IMR-90 (cell line): ENCODE measurements around the gene FOXK2. TPM values are rescaled to one million over a fixed set of nuclear protein-coding genes. Genes with fewer than 3 reads are reported as not detected.

ENCODE experiments used
- ATAC-seq: fragments of 200-7000 bp; cut with Tn5 transposase; 2 replicates; pipeline ENCODE4 v1.9.1; 2020; ENCODE audit warnings: low read depth, mild to moderate bottlenecking, moderate library complexity
- BruUV-seq: library from RNA; stranded (reverse); fragments of 400-500 nt; replicated peaks from 2 replicates; lab custom pipeline; 2021; lab: Mats Ljungman, UMichigan
- CTCF ChIA-PET: fragments of 300-600 bp; formaldehyde crosslinking; extraction: SDS; loops from one replicate; lab custom pipeline; 2021; ENCODE audit warnings: antibody characterized with exemption; lab: Yijun Ruan, JAX
- POLR2A ChIA-PET: fragments of 300-600 bp; sonication (Branson Sonifier 250); formaldehyde crosslinking; loops from one replicate; lab custom pipeline; 2022; ENCODE audit warnings: antibody characterized with exemption; ENCODE audit not compliant: unreplicated experiment; lab: Charles Lee
- DNase-seq: peaks from one replicate; pipeline ENCODE4 v3.0.0; 2013
- H2AFZ ChIP-seq: replicated peaks from 2 replicates; pipeline ENCODE3; 2013; ENCODE audit warnings: low read length, mild to moderate bottlenecking; ENCODE audit not compliant: poor library complexity
- H2AK5ac ChIP-seq: 2 replicates; pipeline ENCODE4 v1.6.1; 2013; ENCODE audit warnings: low read depth, low read length, inconsistent platforms
- H2AK9ac ChIP-seq: replicated peaks from 2 replicates; pipeline ENCODE3; 2013; ENCODE audit warnings: mild to moderate bottlenecking, low read depth, low read length, moderate library complexity; ENCODE audit not compliant: poor library complexity
- H2BK120ac ChIP-seq: 2 replicates; pipeline ENCODE4 v1.6.1; 2013; ENCODE audit warnings: low read depth, low read length, inconsistent platforms
- H2BK15ac ChIP-seq: 3 replicates; pipeline ENCODE4 v1.6.1; 2013; ENCODE audit warnings: low read depth, low read length, inconsistent platforms
- H2BK20ac ChIP-seq: 2 replicates; pipeline ENCODE4 v1.6.1; 2013; ENCODE audit warnings: low read depth, mild to moderate bottlenecking, inconsistent platforms, low read length, moderate library complexity
- H2BK5ac ChIP-seq: 2 replicates; pipeline ENCODE4 v1.6.1; 2013; ENCODE audit warnings: mild to moderate bottlenecking, low read depth, low read length, inconsistent platforms; ENCODE audit not compliant: poor library complexity, severe bottlenecking
- H3K14ac ChIP-seq: replicated peaks from 2 replicates; pipeline ENCODE4 v1.6.1; 2013; ENCODE audit warnings: low read depth, low read length, inconsistent platforms
- H3K18ac ChIP-seq: 2 replicates; pipeline ENCODE4 v1.6.1; 2013; ENCODE audit warnings: low read depth, low read length, control low read depth
- H3K23ac ChIP-seq: 2 replicates; pipeline ENCODE4 v1.6.1; 2013; ENCODE audit warnings: low read depth, low read length, inconsistent platforms
- H3K27ac ChIP-seq: 2 replicates; pipeline ENCODE4 v1.5.1; 2013; ENCODE audit warnings: mild to moderate bottlenecking, control low read depth, low read length; ENCODE audit not compliant: insufficient read depth
- H3K27me3 ChIP-seq: 2 replicates; pipeline ENCODE4 v1.6.1; 2013; ENCODE audit warnings: low read length; ENCODE audit not compliant: control insufficient read depth, insufficient read depth
- H3K36me3 ChIP-seq: 2 replicates; pipeline ENCODE4 v1.6.1; 2013; ENCODE audit warnings: low read length, mixed read lengths; ENCODE audit not compliant: control insufficient read depth, insufficient read depth
- H3K4ac ChIP-seq: 2 replicates; pipeline ENCODE4 v1.6.1; 2013; ENCODE audit warnings: low read depth, low read length, inconsistent platforms
- H3K4me1 ChIP-seq: 2 replicates; pipeline ENCODE4 v1.6.1; 2013; ENCODE audit warnings: low read length, mixed read lengths; ENCODE audit not compliant: control insufficient read depth, insufficient read depth
- H3K4me2 ChIP-seq: 2 replicates; pipeline ENCODE4 v1.6.1; 2013; ENCODE audit warnings: low read depth, mild to moderate bottlenecking, control low read depth, low read length, moderate library complexity
- H3K4me3 ChIP-seq: 2 replicates; pipeline ENCODE4 v1.5.1; 2013; ENCODE audit warnings: low read depth, mild to moderate bottlenecking, control low read depth, low read length, moderate library complexity; ENCODE audit not compliant: insufficient read depth
- H3K56ac ChIP-seq: 2 replicates; pipeline ENCODE4 v1.6.1; 2013; ENCODE audit warnings: low read length, inconsistent platforms; ENCODE audit not compliant: insufficient read depth; ENCODE audit errors: extremely low read depth
- H3K79me1 ChIP-seq, 2 experiments: 2 replicates each; pipeline ENCODE4 v1.6.1; 2013; ENCODE audit warnings: low read length in 2 of 2, inconsistent platforms in 1 of 2, low read depth in 1 of 2
- H3K9ac ChIP-seq: 2 replicates; pipeline ENCODE4 v1.6.1; 2013; ENCODE audit warnings: low read depth, low read length, control low read depth
- H3K9me1 ChIP-seq: 2 replicates; pipeline ENCODE4 v1.6.1; 2013; ENCODE audit warnings: low read length, inconsistent platforms; ENCODE audit not compliant: insufficient read depth
- H3K9me3 ChIP-seq: 2 replicates; pipeline ENCODE4 v1.6.1; 2013; ENCODE audit warnings: low read length; ENCODE audit not compliant: control insufficient read depth, insufficient read depth
- H4K20me1 ChIP-seq: 2 replicates; pipeline ENCODE4 v1.6.1; 2013; ENCODE audit warnings: low read length, inconsistent platforms; ENCODE audit not compliant: insufficient read depth
- H4K5ac ChIP-seq: 2 replicates; pipeline ENCODE4 v1.6.1; 2013; ENCODE audit warnings: mild to moderate bottlenecking, low read depth, low read length, control low read depth
- H4K8ac ChIP-seq, 2 experiments: 2 replicates each; pipeline ENCODE4 v1.6.1; 2013; ENCODE audit warnings: low read depth in 2 of 2, low read length in 2 of 2, control low read depth in 1 of 2, inconsistent platforms in 1 of 2
- H4K91ac ChIP-seq: 2 replicates; pipeline ENCODE4 v1.6.1; 2013; ENCODE audit warnings: low read depth, low read length, inconsistent platforms; ENCODE audit not compliant: insufficient read depth
- BHLHE40 ChIP-seq: fragments of 150-350 bp; IDR thresholded peaks from 2 replicates; pipeline ENCODE4 v1.6.1; 2016; ENCODE audit warnings: mild to moderate bottlenecking, low read depth, low read length
- RAD21 ChIP-seq: IDR thresholded peaks from 2 replicates; pipeline ENCODE4 v1.6.1; 2012; ENCODE audit warnings: low read length, improper control_type of control experiment
- WGBS, 2 experiments: methylation state at CpG; one replicate each; pipeline versions ENCODE4 v1.1.5 to v1.1.7; 2013; ENCODE audit warnings: missing lambda C conversion rate in 2 of 2; ENCODE audit not compliant: insufficient read length in 1 of 2; ENCODE audit errors: extremely low coverage in 2 of 2; 5-methylcytosine and 5-hydroxymethylcytosine counted together
- dilution Hi-C: fragments of 300-500 bp; cut with HindIII; formaldehyde crosslinking; loops from one replicate; pipeline ENCODE4 v1.14.3; 2018; ENCODE audit warnings: low sequenced_read_pairs; ENCODE audit not compliant: unreplicated experiment
- in situ Hi-C: fragments of 300-500 bp; cut with MboI; formaldehyde crosslinking; loops from 3 replicates; pipeline ENCODE4 v1.14.3; 2019; ENCODE audit warnings: low sequenced_read_pairs, inconsistent platforms, mixed read lengths
- intact Hi-C: fragments of 100-400 bp; cut with micrococcal nuclease; formaldehyde crosslinking; loops from 2 replicates; pipeline ENCODE4 v1.10.0; 2022
- polyA plus RNA-seq, 3 experiments: library from polyadenylated mRNA; depleted of rRNA; stranded (reverse); fragments of >200 nt; gene quantifications; 2 replicates each; pipeline ENCODE4 v1.2.3, GENCODE V29; 2012; ENCODE audit warnings: low replicate concordance in 1 of 3
- total RNA-seq: library from RNA; depleted of rRNA; stranded (reverse); fragments of >200 nt; gene quantifications from 2 replicates; pipeline ENCODE4 v1.2.3, GENCODE V29; 2012
- TF ChIP-seq, protein P1 (sequence below): conservative IDR thresholded peaks from 2 replicates; pipeline ENCODE4 v1.5.1; 2012; ENCODE audit warnings: mild to moderate bottlenecking, low read depth, low read length, improper control_type of control experiment

Gene FOXK2
- total and polyA plus RNA-seq, 2 of the 4 experiments (the other 2 are of a cell fraction), result 12.5 to 20.0 TPM

DNA sequence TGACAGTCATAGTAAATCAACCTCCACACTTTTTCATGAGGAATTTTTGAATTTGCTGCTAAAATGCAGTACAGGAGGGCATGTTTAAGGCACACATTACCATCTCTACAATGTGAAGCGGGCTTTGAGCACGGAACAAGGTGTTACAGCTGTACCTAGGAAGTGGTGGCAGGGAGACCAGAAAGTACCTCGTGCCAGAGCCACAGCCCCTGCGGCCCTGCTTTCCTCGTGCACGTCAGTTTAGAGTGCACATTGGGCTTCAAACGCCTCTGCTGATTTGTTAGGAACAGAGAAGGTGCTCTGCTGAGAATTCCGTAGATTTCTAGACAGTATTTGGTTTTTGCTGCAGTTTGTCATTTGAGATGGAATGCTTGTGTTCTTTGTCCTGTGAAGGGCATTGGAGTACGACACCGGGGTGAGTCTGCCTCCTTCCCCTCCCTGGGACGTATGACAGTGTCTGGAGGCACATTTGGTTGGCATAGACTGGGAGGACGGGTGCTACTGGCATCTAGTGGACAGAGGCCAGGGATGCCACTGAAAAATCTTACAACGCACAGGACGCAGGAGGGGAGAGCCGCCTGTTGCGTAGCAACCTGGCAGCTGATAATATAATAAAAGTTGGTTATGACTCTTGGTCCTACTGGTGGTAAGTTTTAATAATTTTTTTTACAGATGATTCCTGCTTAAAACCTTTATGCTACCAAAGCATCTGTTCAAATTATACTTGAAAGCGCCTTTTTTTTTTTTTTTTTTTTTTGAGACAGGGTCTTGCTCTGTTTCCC is 9.1 kb downstream of the FOXK2 start:
- DNase-seq (peak; percentile 24), ATAC-seq (no peak)
- Histone ChIP-seq H3K9me3 (no peaks in the 10 kb centered on the region), H2BK5ac (no peak overlapping the region), H2BK20ac (no peak overlapping the region), H4K91ac (no peak overlapping the region), H2BK120ac (no peak overlapping the region), H2BK15ac (no peak overlapping the region), H3K9me1 (peaks cover 23% of the 10 kb centered on the region), H3K27ac (no peak overlapping the region), H4K20me1 (peaks cover 95% of the 10 kb centered on the region), H2AK9ac (no peak overlapping the region), H3K27me3 (no peaks in the 10 kb centered on the region), H3K4me2 (no peak overlapping the region), H3K14ac (peak overlapping the region; percentile 37; the same call in 1 of the 2 replicates), H3K4me3 (no peak overlapping the region), H3K4me1 (peaks cover 13% of the 10 kb centered on the region), H3K9ac (no peak overlapping the region), H3K79me1 (peaks cover 7 to 82% of the 10 kb centered on the region in 2 experiments; a peak in 3 of 4 replicates), H4K5ac (no peak overlapping the region), H3K56ac (no peak overlapping the region), H2AFZ (no peak overlapping the region), H3K36me3 (peaks cover 1% of the 10 kb centered on the region; the same call in 1 of the 2 replicates), H2AK5ac (peak overlapping the region; percentile 23; the same call in 1 of the 2 replicates), H3K18ac (no peak overlapping the region), H3K23ac (no peak overlapping the region), H3K4ac (no peak overlapping the region), H4K8ac (no peak overlapping the region)
- intact Hi-C loops (no loop called here), dilution Hi-C loops (no loop called here), in situ Hi-C loops (no loop called here)
- ChIA-PET CTCF (no interaction called here), POLR2A (no interaction called here)
- TF ChIP-seq BHLHE40 (no peak), RAD21 (peak; percentile 31; the same call in 1 of the 2 replicates)
- TF ChIP-seq, protein P1, sequence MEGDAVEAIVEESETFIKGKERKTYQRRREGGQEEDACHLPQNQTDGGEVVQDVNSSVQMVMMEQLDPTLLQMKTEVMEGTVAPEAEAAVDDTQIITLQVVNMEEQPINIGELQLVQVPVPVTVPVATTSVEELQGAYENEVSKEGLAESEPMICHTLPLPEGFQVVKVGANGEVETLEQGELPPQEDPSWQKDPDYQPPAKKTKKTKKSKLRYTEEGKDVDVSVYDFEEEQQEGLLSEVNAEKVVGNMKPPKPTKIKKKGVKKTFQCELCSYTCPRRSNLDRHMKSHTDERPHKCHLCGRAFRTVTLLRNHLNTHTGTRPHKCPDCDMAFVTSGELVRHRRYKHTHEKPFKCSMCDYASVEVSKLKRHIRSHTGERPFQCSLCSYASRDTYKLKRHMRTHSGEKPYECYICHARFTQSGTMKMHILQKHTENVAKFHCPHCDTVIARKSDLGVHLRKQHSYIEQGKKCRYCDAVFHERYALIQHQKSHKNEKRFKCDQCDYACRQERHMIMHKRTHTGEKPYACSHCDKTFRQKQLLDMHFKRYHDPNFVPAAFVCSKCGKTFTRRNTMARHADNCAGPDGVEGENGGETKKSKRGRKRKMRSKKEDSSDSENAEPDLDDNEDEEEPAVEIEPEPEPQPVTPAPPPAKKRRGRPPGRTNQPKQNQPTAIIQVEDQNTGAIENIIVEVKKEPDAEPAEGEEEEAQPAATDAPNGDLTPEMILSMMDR, result peak; percentile 28; the same call in 1 of the 2 replicates
- WGBS, 2 experiments, result 65% methylated on average over 6 of the region's 17 CpGs; no CpG with 5 or more reads in 1 of the 2 experiments
- no TSS peak for BruUV-seq
